Astrocyte of the cerebellum (primary cell): ENCODE results near the gene TMEM183A.
"Not testable (repeated sequence)": the region's sequence is repeated elsewhere in the genome, so short reads cannot be mapped to it uniquely, and the experiment has no call there.

Experiments used
- DNase-seq: peaks from one replicate; pipeline ENCODE4 v3.0.0-alpha.2; 2011; ENCODE audit warnings: low read depth
- H3K4me3 ChIP-seq: 2 replicates; pipeline ENCODE4 v1.5.1; 2011; ENCODE audit warnings: mild to moderate bottlenecking, low read depth, low read length, moderate library complexity
- in situ Hi-C: cut with HindIII; loops from 2 replicates; pipeline ENCODE4 v1.10.0; 2017; ENCODE audit warnings: low sequenced_read_pairs
- TF ChIP-seq, protein P1 (sequence below): IDR thresholded peaks from 2 replicates; pipeline ENCODE4 v1.5.1; 2012; ENCODE audit warnings: low read length, low read depth, moderate library complexity, mild to moderate bottlenecking; ENCODE audit errors: missing control alignments

Gene TMEM183A

GRCh38 chr1:202982715-202983430 is 24.3 kb upstream of the TMEM183A start:
- H3K4me3 ChIP-seq = no peak overlapping the region
- in situ Hi-C loops = no loop called here
- no peak for DNase-seq
- TF ChIP-seq, protein P1, sequence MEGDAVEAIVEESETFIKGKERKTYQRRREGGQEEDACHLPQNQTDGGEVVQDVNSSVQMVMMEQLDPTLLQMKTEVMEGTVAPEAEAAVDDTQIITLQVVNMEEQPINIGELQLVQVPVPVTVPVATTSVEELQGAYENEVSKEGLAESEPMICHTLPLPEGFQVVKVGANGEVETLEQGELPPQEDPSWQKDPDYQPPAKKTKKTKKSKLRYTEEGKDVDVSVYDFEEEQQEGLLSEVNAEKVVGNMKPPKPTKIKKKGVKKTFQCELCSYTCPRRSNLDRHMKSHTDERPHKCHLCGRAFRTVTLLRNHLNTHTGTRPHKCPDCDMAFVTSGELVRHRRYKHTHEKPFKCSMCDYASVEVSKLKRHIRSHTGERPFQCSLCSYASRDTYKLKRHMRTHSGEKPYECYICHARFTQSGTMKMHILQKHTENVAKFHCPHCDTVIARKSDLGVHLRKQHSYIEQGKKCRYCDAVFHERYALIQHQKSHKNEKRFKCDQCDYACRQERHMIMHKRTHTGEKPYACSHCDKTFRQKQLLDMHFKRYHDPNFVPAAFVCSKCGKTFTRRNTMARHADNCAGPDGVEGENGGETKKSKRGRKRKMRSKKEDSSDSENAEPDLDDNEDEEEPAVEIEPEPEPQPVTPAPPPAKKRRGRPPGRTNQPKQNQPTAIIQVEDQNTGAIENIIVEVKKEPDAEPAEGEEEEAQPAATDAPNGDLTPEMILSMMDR = no peak

GRCh38 chr1:202986120-202986519 is 21.1 kb upstream of the TMEM183A start:
- H3K4me3 ChIP-seq, DNase-seq, in situ Hi-C loops: not testable (repeated sequence)

GRCh38 chr1:202987255-202987654 is 19.9 kb upstream of the TMEM183A start:
- TF ChIP-seq, protein P1 = no peak
- no peak overlapping the region for H3K4me3 ChIP-seq
- in situ Hi-C loops = no loop called here

DNA sequence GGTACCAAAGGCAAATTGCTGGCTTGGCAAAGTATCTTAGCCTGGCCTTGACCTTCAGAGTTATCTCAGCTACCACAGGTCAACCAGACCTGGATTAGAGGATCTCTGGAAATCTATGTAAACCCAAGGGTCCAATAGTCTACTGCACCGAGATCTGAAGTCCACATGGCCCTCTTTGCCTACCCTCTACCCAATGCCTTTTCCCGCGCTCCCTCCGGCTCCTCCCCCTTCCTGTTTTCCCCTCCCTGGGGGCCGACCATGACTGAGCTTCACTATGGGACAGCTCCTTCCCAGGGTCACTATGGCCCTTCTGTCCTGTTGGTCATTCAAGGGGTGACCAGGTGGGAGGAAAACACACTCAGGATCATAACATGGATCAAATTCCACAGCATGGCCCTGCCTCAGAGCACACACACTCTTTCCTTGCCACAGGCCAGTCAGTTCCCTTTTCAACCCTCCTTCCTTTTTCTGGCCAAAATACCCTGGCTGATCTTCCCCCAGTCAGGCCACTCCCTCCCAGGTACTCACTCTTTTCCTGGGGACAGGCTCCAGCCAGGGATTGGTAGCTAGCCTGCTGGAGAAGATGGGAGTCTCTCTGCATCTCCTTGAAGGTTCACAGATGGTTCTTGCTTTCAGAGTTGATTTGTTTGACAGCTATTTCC is 19.1 kb upstream of the TMEM183A start:
- H3K4me3 ChIP-seq = no peak overlapping the region
- TF ChIP-seq, protein P1 = no peak
- in situ Hi-C loops = no loop called here
- DNase-seq = no peak

More at GRCh38 chr1:202987255-202987654, 19.9 kb upstream of the TMEM183A start:
- no peak for DNase-seq

DNA sequence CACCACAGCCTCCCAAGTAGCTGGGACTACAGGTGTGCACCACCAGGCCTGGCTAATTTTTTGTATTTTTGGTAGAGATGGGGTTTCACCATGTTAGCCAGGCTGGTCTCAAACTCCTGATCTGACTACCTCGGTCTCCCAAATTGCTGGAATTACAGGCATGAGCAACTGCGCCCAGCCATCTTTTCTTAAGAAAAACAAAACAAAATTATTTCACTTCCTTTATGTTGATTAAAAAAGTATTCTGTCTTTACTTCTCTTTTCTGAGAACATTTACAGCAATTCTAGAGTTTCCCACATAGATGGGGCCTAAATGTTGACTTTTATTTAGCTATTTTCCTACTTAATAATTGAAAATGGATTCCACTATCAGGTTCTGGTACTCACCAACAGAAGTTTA is 17.3 kb upstream of the TMEM183A start:
- in situ Hi-C loops = no loop called here

GRCh38 chr1:202991112-202991511 is 16.1 kb upstream of the TMEM183A start:
- TF ChIP-seq, protein P1 = no peak
- in situ Hi-C loops = no loop called here
- H3K4me3 ChIP-seq = no peak overlapping the region
- DNase-seq = no peak

More for the DNA sequence above, 17.3 kb upstream of the TMEM183A start:
- DNase-seq = no peak
- TF ChIP-seq, protein P1 = no peak
- no peak overlapping the region for H3K4me3 ChIP-seq

- TF ChIP-seq, protein P1 = no peak
- DNase-seq = no peak
- in situ Hi-C loops = no loop called here
- H3K4me3 ChIP-seq = no peak overlapping the region
These were observed 12.4 kb upstream of the TMEM183A start for GRCh38 chr1:202994756-202995155.
